ENCODE measurements around the gene RET. TPM values are rescaled to one million over a fixed set of nuclear protein-coding genes. Genes with fewer than 3 reads are reported as not detected.

RET gene
- total RNA-seq, result 0.94 TPM

DNA sequence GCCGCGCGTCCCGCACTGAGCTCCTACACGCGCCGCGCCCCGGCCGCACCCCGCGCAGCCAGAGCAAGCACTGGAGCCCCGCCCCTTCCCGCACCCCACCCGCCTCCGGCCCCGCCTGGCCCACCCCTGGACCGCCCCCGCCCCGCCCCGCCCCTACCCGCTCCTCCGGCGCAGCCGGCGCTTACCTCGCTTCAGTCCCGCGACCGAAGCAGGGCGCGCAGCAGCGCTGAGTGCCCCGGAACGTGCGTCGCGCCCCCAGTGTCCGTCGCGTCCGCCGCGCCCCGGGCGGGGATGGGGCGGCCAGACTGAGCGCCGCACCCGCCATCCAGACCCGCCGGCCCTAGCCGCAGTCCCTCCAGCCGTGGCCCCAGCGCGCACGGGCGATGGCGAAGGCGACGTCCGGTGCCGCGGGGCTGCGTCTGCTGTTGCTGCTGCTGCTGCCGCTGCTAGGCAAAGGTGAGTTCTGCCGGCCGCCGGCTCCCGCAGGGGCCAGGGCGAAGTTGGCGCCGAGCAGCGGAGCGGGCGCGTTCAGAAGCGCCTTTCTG lies at the start of gene RET:
Gene RET, plus strand, starts transcription at position 194 of the 545 bp plus-strand sequence. Its CDS starts 190 bp downstream, at position 384.
- DNase-seq, result peak; percentile 37

DNA sequence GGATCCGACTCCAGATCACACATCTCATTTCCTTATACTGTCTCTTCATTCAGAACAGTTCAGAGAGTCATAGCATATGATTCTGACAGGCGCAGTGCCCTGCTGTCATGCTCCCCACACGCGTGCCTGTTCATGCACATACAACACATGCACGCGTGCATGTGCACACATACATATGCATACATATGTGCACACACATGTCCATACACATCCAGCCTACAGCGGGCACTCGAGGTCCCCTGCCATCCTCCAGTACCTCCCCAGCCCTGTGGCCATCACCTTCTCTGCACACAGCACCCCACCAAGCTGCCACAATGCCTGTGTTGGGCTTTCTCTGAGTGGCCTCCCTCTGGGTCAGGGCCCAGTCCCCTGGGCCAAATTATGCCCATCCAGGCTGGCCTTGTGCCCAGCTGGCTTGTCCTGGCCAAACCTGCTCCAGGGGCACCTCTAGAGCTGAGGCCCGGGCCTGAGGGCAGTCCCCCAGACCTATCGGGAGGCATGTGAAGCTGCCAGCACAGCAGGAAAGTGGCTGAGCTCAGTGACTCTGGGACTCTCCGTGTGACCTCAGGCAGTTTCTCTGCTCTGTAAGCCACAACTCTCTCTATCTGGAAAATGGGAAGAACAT lies 49.4 kb upstream of the RET start:
- no peak for DNase-seq

DNA sequence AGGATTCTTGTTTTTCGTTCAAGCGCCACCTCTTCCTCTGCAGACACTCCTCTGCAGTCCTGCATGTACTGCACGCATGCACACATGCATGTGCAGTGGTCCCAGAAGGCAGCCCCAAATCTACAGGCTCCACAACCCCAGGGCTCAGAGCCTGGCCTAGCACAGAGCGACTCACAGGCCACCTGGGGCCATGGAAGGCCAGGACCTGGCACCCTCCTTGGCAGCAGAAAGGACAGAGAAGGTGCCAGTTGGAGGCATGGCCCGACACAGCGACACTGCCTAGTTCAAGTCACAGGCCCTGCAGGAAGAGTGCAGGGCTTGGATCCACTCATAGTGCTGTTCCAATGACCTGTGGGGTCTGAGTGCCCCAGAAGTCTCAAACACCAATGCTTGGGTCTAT lies 48.7 kb upstream of the RET start:
- DNase-seq, result no peak

DNA sequence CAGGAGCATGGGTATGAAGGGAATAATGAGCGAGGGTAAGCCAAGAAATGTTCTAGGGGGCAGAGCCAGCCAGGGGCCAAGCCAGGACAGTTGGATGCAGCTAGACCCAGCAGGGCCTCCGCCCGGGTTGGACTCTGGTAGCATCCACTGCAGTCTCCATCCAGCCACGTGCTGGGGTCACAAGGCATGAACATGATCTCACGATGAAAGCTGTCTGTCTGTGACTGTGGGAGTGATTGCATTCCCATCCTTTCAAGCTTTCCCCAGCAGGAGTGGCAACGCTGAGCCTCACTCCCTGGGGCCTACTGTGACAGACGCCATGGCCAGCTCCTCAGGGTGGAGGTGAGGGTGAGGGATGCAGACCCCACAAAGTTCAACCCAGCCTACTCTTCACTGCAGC lies 47.8 kb upstream of the RET start:
- DNase-seq, result no peak

DNA sequence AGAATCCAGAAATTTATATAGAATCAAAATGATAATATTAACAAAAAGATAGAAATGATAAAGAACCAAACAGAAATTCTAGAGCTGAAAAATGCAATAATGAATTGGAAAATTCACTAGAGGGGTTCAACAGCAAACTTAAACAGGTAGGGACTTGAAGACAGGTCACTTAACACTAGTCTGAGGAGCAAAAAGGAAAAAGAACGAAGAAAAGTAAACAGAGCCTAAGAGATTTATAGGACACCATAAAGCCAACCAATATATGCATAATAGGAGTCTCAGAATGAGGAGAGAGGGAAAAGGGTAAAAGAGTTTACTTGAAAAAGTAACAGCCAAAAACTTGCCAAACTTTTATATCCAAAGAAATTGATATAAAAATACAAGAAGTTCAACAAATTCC lies 44.3 kb upstream of the RET start:
- DNase-seq, result no peak

DNA sequence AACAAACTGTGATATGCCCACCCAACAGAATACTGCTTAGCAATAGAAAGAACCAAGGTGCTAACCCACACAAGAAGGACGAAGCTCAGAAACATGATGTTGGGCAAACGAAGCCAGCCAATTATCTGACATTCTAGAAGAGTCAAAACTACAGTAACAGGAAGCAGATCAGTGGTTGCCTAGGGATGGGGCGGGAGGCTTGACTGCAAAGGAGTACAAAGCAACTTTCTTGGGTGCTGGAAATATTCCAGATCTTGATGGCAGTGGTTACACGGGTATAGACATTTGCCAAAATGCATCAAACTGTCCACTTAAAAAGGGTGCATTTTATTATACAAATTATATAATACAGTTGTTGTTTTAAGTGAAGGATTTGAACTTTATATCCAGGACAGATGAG lies 41.1 kb upstream of the RET start:
- no peak for DNase-seq

DNA sequence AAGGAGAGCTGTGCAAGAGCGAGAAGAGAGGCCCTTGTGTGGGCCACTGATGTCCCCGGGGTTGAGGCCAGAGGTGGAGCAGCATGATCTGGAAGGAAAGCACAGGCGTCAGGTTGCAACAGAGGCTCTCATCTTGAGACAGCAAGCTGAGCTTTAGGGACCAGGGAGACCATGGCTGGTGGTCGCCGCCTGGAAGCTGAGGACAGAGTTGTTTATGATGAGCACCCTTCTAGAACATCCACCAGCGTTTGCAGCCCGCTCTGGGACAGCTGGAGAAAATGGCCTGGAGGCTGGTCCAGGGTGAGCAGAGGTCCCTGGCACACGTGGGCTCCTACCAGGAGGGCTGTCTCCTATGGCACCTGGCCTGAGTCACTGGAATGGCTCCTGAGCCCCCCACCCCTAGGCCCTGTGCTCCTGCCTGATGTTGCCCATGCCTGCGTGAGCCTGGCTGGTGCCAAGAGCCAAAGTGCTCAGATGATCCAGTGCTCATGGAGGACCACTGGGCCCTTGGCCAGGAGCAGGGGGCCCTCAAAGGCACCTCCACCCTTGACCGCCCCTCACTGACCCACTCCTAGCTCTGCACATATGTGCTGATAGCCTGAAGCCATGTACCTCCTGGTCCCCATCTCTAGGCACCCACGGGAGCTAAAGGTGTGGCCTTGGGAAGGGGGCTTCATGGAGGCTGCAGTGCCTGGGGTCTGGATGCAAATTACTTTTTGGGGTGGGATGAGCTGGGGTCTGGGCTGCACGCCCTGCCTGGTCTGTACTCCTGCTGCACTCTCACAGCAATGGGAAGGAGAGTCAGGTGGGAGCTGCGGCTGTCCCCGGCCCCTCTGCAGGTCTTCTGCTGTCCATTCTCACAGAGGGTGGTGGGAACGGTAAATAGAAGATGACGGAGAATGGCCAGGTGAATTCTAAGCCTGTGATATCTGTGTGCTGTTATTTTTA lies 40.1 kb upstream of the RET start:
- DNase-seq, result no peak

DNA sequence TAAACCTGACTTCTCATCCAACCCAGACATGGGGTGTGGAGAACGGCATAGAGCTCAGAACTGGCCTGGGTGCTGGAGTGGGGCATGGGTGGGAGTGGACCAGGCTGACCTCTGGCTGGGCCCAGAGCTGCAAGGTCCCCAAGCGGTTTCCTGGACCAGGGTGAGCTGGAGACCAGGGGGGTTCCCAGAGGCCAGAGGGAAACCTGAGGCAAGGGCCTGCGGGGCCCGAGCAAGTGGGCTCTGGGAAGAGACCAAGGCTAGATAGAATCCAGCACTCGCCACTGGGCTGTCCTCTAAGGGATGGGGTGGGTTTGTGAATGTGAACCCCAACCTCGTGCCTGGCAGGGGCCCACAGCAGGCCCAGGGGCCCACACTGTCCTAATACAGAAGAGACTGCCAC lies 39.4 kb upstream of the RET start:
- no peak for DNase-seq

DNA sequence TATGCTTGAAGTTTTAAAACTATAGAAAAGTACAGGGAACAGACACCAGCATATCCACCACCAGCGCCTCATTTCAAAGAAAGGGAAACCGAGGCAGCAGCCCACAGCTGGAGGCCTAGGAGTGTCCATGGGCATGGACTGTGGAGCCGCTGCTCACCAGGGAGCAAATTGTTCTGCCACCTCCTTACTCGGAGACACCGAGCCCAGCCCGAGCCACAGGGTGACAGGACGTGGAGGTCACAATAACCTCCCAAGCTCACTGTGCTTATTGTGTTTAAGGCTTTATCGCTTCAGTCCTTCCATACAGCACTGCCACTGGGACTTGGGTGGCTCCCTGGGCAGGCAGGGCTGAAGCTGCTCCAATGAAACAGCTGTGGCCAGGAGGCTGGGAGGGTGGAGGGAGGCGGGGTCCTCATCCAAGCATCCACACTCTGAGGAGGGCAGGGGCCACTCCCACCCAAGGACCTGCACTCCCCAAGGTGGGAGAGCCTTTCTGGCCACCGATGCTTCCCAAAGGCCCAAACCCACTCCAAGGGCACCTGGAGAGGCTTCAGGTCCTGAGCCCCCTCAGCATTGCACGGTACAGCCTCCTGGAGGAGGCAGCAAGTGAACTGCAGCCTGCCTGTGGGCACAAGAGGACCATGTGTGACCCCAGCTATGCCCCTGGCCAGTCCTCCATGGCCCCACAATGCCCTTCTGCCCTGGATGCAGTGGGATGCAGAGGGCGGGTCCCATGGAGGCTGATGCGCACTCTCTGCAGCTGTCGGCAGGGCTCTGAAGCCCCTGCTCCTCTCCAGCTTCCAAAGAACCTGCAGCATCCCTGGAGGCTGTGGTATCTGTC lies 38.7 kb upstream of the RET start:
- DNase-seq, result no peak

DNA sequence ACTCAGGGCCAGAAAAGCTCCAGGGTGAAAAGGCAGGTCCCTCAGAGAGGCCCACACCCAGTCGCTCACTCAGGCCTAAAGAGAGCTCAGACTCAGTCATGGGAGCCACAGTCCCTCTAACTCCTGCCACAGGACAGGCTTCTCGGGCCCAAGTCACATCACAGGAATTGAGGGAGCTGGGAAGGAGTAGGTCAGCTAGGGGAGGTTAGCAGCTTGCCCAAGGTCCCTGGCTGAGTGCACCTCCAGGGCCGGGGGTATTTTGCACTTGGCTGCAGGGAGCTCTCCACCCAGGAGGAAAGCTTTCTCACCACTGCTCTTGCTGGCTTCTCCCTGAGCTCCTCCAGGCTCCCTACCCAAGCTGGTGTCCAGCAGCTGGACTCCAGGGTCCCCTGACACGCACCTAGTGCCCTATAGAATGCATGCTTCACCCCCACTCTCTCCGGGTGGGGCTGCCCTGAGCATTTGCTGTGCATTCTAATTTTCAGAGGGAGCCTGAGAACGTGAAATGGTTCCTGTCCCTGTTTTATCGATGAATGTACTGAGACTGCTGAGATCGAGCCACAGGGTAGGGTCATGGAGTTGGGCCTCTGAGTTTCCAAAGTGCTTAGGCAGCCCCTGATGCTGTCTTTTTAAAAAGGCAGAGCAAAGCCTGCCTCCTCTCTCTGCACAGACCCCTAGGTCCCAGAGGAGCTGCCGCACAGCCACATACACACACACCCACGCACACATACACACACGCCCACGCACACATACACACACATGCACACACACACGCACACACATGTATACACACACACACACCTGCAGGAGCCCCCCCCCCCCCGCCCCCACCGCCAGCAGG lies 37.9 kb upstream of the RET start:
- no peak for DNase-seq

DNA sequence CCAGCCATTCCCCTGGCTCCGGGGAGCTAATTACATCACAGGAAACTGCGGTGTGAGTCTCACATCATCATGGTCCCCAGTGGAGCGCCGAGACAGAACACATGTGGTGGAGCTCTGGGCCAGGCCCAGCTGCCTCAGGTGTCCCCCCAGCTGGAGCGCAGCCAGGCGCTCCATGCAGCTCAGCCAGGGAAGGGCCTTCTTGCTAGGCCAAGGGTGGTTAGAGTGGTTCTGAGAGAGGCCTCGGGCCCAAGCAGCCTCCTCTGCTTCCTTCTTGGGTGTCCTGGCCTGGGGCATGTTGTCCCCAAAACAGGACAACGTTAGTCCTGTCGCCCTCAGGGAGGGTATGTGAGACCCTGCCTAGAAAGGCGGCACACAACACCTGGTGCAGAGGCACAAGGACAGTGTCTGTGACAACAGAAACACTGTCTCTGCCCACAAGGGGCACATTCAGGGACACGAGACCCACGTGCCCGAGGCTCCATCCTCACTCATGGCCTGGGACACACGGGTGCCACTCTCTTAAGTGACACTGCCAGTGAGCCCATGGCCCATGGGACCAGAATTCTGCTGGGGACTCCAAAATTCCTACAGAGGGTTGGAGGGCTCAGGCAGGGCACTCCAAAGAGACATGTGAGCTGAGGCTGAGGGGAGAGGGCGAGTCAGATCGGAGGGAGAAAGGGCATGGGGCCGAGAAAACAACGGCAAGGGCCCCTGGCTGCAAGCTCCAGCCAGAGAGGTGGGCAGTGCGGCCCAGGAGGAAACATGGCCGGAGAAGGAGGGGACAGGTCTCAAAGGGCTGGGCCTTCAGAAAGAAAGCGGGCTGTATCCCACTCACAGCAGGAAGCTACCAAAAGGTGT lies 37.0 kb upstream of the RET start:
- no peak for DNase-seq

DNA sequence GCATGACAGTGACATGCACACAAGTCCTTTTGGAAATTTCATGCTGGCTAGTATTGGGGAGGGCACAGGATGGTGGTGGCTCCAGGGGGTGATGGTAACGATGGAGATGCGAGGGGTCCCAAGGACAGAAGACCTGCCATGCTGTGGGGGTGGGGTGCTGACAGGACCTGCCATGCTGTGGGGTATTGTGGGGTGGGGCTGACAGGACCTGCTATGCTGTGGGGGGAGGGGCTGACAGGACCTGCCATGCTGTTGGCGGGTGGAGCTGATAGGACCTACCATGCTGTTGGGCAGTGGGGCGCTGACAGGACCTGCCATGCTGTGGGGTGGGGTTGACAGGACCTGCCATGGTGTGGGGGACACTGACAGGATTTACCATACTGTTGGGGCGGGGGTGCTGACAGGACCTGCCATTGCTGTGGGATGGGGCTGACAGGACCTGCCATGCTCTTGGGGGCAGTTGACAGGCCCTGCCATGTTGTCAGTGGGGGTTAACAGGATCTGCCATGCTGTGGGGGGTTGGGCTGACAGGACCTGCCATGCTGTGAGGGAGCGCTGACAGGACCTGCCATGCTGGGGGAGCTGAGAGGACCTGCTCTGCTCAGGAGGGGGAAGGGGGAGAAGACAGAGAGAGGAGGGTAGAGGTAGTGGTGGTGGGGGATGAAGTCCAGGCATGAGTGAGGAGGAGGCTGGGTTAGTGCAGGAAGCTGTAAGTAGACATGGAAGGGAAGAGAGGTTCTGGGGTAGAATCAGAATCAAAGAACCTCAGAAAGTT lies 36.2 kb upstream of the RET start:
- DNase-seq, result no peak

DNA sequence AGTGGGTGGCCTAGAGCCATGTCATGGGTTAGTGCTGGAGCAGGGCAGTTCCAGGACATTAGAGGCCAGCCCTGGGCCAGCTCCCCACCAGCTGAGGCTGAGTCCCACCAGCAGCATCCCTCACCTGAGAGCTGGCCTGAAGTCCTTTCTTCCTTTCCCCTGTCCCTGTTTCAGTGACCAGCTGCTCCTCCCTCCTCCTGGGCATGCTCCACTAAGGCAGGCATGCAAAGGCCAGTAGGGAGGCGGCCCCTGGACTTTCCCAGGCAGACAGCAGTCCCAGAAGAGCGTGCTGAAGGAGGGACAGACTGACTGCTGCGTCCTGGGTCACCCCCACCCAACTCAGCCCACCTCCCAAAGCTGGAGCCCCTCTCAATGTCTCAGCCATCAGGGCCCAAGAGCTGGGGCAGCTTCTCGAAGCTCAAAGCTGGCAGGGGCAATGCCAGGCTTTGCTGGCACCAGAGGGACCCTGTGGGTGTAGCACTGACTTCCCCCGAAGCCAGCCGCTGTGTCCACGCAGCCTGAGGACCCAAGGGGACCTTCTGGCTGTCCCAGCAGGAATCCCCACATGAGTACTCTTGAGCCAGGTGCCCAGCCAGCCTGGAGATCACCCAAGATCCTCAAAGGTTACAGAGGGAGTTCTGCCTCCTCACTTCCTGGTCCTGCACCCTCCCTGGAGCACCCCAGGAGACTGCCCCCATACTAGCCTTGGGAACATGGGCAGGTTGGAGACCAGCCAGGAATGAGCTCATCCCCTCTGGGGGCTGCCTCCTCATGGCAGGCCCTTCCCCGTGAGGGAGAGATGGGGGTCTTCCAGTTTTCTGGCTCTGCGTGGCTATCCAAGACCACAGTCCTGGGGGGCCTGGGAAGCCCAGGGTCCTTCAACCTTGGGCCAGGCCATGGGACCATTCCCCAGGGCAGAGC lies 35.2 kb upstream of the RET start:
- no peak for DNase-seq

DNA sequence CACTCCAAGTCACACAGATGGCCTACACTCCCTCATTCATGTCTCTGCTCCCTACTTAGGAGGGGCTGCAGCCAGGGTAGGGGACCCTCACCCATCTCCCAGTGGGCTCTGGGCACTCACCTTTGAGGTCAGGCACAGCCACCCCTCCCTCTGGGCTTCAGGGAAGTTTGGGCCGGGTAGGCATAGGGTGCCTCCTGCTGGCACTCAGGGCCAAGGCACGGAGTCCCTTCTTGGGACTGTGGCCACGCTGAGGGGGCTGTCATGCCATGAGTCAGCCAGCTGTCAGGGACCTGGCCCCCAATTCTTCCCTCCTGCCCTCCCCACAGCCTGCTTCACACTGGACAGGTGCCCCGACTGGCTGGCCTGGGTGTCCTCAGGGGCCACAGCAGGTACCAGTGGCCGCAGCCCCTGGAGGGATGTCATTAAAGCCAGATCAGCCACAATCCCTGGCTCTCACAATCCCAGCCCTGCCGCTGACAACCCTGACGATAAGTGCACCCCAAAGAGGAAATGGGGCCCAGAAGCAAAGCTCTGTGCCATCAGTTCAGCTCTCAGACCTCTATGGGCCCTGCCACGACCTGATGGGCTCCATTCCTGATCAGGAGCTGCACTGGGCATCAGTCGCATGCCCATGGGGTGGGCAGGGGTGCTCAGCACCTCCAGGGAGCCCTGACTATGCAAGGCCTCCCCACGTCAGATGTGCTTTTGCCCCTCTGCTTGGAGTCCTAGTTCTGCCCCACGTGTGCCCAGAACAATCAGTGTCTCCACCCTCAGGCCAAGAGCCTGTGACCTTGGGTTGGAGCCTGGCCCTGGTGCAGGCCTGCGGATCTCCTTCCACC lies 34.1 kb upstream of the RET start:
- no peak for DNase-seq

DNA sequence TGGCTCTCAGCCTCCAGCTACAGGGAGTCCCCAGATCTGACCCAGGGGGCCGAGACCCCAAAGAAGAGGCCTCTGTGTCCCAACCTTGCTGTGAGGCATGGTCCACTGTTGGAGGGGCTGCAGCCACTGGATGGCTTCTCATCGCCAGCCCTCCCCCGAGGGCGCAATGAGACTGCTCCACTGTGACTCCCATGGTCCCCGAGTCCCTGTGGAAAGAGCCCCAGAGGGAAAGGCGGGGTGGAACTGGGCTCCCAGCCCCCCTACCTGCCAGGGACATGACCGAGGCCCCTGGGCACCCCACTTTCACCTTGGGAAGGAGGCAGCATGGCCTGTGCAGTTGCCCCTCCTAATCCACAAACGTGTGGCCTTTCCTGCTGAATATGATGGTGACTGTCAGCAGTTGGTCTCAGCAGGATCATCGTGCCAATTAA lies 33.5 kb upstream of the RET start:
- DNase-seq, result no peak

DNA sequence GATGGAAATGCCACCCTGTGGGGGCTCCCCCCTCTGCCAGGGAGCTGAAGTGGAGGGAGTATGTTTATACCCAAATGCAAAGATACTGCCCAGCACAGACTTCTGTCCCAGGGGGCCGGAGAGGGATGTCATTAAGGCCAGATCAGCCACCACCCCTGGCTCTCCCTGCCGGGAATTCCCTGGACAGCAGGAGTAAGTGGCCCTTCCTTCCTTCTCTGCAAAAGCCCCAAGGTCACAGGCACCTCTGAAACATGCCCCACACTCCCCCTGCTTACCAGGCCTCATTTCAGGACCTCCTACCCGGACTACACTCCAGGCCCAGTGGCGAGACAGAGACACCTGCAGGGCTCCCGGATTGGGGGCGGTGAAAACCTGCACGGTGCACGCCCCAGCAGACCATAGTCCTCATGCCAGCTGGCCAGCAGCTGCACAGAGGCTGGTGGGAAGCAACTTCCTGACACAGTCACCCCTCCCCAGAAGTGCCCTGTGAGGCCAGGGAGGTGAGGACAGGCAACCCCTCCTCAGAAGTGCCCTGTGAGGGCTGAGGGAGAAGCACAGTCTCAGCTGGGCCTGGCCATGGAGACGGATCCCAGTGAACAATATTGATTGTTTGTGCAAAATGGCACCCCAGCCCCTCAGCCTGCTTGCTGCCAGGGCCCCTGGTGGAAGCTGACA lies 33.0 kb upstream of the RET start:
- DNase-seq, result no peak

DNA sequence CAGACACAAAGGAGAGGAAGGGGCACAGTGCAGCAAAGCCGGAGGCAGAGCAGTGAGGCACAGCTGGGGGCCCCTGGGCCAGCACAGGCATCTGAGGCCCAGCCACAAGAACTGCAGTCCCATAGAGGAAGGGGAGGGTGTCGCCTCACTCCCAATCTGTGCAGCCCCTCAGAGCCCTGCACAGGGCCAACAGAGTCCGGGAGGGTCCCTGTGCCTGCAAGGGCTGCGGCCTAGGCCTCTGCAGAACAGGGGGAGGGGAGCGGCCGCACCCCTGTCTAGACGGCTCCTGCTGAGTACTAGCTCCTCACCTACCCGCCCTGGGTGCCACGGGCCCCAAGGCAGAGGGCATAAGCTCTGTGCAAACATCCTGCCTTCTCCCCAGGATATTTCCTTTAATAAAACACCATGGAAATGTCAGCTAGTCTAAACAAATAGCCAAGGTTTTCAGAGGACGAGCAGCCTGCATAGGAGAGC lies 32.4 kb upstream of the RET start:
- no peak for DNase-seq

Data from occipital lobe (tissue), 2 donors.